Neuronal stem cell (in vitro differentiated cells): ENCODE results near the gene PBRM1.

ENCODE experiments used
- DNase-seq: peaks from one replicate; pipeline ENCODE4 v3.0.0-alpha.2; 2013; ENCODE audit warnings: low spot score
- H2AFZ ChIP-seq: one replicate; pipeline ENCODE4 v1.6.1; 2013; ENCODE audit warnings: mild to moderate bottlenecking, low read length, inconsistent platforms
- H2AK5ac ChIP-seq: 2 replicates; pipeline ENCODE4 v1.6.1; 2013; ENCODE audit warnings: low read depth, mild to moderate bottlenecking, inconsistent platforms, low read length, moderate library complexity, mixed read lengths
- H2BK120ac ChIP-seq: 2 replicates; pipeline ENCODE4 v1.6.1; 2013; ENCODE audit warnings: low read depth, mild to moderate bottlenecking, inconsistent platforms, low read length, moderate library complexity, mixed read lengths
- H2BK12ac ChIP-seq: one replicate; pipeline ENCODE4 v1.6.1; 2013; ENCODE audit warnings: low read length, inconsistent platforms
- H2BK15ac ChIP-seq: 2 replicates; pipeline ENCODE4 v1.6.1; 2013; ENCODE audit warnings: mild to moderate bottlenecking, low read length, inconsistent platforms, mixed read lengths
- H2BK5ac ChIP-seq: one replicate; pipeline ENCODE4 v1.6.1; 2013; ENCODE audit warnings: inconsistent platforms, mild to moderate bottlenecking, low read length, moderate library complexity
- H3K14ac ChIP-seq: one replicate; pipeline ENCODE4 v1.6.1; 2013; ENCODE audit warnings: low read length, inconsistent platforms
- H3K18ac ChIP-seq: 2 replicates; pipeline ENCODE4 v1.6.1; 2013; ENCODE audit warnings: low read length, inconsistent platforms
- H3K23ac ChIP-seq: 2 replicates; pipeline ENCODE4 v1.6.1; 2013; ENCODE audit warnings: low read depth, mild to moderate bottlenecking, mixed read lengths, low read length, inconsistent platforms; ENCODE audit not compliant: poor library complexity
- H3K27ac ChIP-seq: replicated peaks from 3 replicates; pipeline ENCODE4 v1.5.1; 2013; ENCODE audit warnings: low read length, inconsistent platforms
- H3K27me3 ChIP-seq, 3 experiments: 2 replicates each; pipeline ENCODE4 v1.6.1; 2013; ENCODE audit warnings: low read length in 3 of 3, mild to moderate bottlenecking in 2 of 3, inconsistent platforms in 1 of 3, low read depth in 1 of 3, mixed read lengths in 1 of 3, moderate library complexity in 1 of 3; ENCODE audit not compliant: control insufficient read depth in 3 of 3, insufficient read depth in 3 of 3
- H3K36me3 ChIP-seq, 2 donors: replicated peaks in 1 of 2; 2 replicates each; pipeline ENCODE4 v1.6.1; 2013; ENCODE audit warnings: low read length in 2 of 2; ENCODE audit not compliant: control insufficient read depth in 2 of 2, insufficient read depth in 2 of 2
- H3K4ac ChIP-seq: 2 replicates; pipeline ENCODE4 v1.6.1; 2013; ENCODE audit warnings: inconsistent platforms, mild to moderate bottlenecking, low read length, moderate library complexity
- H3K4me1 ChIP-seq, 2 donors: 1 replicate in 1 of 2; 2 replicates in 1 of 2; pipeline ENCODE4 v1.6.1; 2013; ENCODE audit warnings: low read length in 2 of 2, low read depth in 1 of 2; ENCODE audit not compliant: control insufficient read depth in 2 of 2, insufficient read depth in 1 of 2
- H3K4me2 ChIP-seq: one replicate; pipeline ENCODE4 v1.6.1; 2013; ENCODE audit warnings: mild to moderate bottlenecking, low read length, inconsistent platforms; ENCODE audit not compliant: insufficient read depth, poor library complexity, severe bottlenecking
- H3K4me3 ChIP-seq, 2 donors: 2 replicates each; pipeline ENCODE4 v1.5.1; 2013; ENCODE audit warnings: low read length in 2 of 2, mild to moderate bottlenecking in 2 of 2, inconsistent platforms in 1 of 2, moderate library complexity in 1 of 2
- H3K79me1 ChIP-seq: one replicate; pipeline ENCODE4 v1.6.1; 2013; ENCODE audit warnings: low read depth, mild to moderate bottlenecking, inconsistent platforms, low read length, moderate library complexity
- H3K9ac ChIP-seq: one replicate; pipeline ENCODE4 v1.6.1; 2013; ENCODE audit warnings: mild to moderate bottlenecking, low read depth, low read length, inconsistent platforms; ENCODE audit not compliant: poor library complexity
- H3K9me3 ChIP-seq, 2 donors: replicated peaks in 1 of 2; 2 replicates each; pipeline versions ENCODE3 to v1.6.1; 2013; ENCODE audit warnings: low read length in 2 of 2, mild to moderate bottlenecking in 2 of 2, inconsistent platforms in 1 of 2, low read depth in 1 of 2, mixed read lengths in 1 of 2, moderate library complexity in 1 of 2; ENCODE audit not compliant: control insufficient read depth in 2 of 2, insufficient read depth in 1 of 2
- H4K8ac ChIP-seq: one replicate; pipeline ENCODE4 v1.6.1; 2013; ENCODE audit warnings: low read depth, mild to moderate bottlenecking, inconsistent platforms, low read length, moderate library complexity
- H4K91ac ChIP-seq: one replicate; pipeline ENCODE4 v1.6.1; 2013; ENCODE audit warnings: low read length, low read depth, mild to moderate bottlenecking, inconsistent platforms; ENCODE audit not compliant: poor library complexity
- WGBS, 2 donors: extraction: QIAGEN DNeasy Blood & Tissue Kit; methylation state at CpG; one replicate each; pipeline ENCODE4 v1.1.7; 2013; ENCODE audit warnings: missing lambda C conversion rate in 2 of 2, mixed read lengths in 1 of 2; ENCODE audit not compliant: insufficient read length in 2 of 2, insufficient replicate concordance in 1 of 2; ENCODE audit errors: extremely low coverage in 2 of 2; 5-methylcytosine and 5-hydroxymethylcytosine counted together

Gene PBRM1

DNA sequence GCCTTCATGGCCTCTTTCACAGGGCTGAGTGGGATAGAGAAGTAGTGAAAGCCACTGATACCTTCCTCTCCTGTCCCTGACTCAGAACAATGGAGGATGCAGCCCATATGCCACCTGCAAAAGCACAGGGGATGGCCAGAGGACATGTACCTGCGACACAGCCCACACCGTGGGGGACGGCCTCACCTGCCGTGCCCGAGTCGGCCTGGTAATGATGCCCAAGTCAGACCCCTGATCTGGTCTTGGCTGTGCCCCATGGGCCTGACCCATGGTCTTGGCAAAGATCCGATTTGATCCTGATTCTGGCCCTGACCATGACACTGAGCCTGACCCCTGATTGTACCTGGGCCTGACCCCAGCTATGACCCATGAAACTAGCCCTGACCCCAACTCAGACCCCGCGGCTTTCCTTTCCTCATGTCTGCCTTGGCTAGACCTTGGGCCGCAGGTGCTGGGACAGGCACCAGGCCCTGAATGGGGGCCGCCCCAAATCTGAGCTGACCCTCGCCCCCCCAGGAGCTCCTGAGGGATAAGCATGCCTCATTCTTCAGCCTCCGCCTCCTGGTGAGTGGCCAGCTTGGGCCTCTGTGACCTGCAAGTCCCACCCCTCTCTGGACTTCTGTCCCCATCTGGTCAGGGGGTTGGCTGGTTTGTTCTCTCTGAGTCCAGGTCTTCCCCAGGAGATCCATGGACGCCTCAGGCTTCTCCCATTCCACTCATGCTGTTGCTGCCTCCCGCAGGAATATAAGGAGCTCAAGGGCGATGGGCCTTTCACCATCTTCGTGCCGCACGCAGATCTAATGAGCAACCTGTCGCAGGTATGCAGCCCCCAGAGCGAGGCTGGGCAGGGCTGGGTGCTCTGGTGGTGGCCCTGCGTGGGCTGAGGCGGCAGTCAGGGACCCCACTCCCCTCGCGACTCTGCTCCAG, 167.7 kb downstream of the PBRM1 start:
- Histone ChIP-seq H3K9ac (peak overlapping the region; percentile 46), H3K4me1 (peaks cover 0 to 6% of the 10 kb centered on the region in 2 donors), H2BK120ac (peak overlapping the region; percentile 64), H3K27me3 (peaks cover 2 to 38% (median 9%) of the 10 kb centered on the region in 3 experiments), H2BK5ac (no peak overlapping the region), H3K4me3 (peak overlapping the region in 1 of 2 donors; percentile 73), H3K36me3 (peaks cover 2 to 3% of the 10 kb centered on the region in 2 donors), H2AFZ (no peak overlapping the region), H3K23ac (peak overlapping the region; percentile 52), H4K91ac (no peak overlapping the region), H2BK12ac (no peak overlapping the region), H3K4ac (no peak overlapping the region), H3K9me3 (no peaks in the 10 kb centered on the region), H3K79me1 (peaks cover 2% of the 10 kb centered on the region), H3K27ac (no peak overlapping the region), H2BK15ac (peak overlapping the region; percentile 54), H3K18ac (peak overlapping the region; percentile 88), H3K4me2 (peak overlapping the region; percentile 34), H3K14ac (peak overlapping the region; percentile 98), H2AK5ac (peak overlapping the region; percentile 76), H4K8ac (peak overlapping the region; percentile 92)
- no peak for DNase-seq
- WGBS, 2 donors = no CpG with 5 or more reads among the region's 25 CpGs

DNA sequence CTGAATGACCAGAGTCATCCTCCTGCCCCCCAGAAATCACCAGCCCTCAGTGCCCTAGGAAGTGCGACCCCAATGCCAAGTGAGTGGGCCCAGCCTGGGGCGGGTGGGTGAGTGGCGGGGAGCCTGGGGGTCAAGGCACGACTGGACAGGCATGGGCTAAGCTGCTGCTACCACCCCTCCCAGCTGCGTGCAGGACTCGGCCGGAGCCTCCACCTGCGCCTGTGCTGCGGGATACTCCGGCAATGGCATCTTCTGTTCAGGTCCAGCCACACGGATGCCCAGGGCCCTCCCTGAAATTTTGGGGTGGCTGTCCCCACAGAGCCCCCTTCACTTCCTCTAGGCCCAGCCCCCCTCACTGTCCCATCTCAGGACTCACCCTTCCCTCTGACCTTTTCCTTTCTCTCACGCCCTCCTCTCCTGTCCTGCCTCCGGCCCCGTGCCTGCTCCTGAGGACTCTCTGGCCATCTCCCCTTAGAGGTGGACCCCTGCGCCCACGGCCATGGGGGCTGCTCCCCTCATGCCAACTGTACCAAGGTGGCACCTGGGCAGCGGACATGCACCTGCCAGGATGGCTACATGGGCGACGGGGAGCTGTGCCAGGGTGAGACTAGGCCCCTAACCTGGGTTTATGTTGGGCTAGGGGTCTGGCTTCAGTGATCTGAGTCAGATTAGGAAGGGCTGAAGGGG, 169.1 kb downstream of the PBRM1 start:
- Histone ChIP-seq H3K18ac (peak overlapping the region; percentile 64), H2BK120ac (no peak overlapping the region), H2AK5ac (peak overlapping the region; percentile 61), H3K9ac (no peak overlapping the region), H3K27ac (no peak overlapping the region), H2BK5ac (no peak overlapping the region), H3K79me1 (no peaks in the 10 kb centered on the region), H4K91ac (no peak overlapping the region), H4K8ac (no peak overlapping the region), H3K4me2 (no peak overlapping the region), H3K4ac (peak overlapping the region; percentile 66), H3K14ac (no peak overlapping the region), H3K4me3 (no peak overlapping the region), H2BK12ac (peak overlapping the region; percentile 73), H2AFZ (no peak overlapping the region), H3K4me1 (peaks cover 0 to 6% of the 10 kb centered on the region in 2 donors), H3K9me3 (no peaks in the 10 kb centered on the region), H3K36me3 (no peaks in the 10 kb centered on the region), H3K27me3 (peaks cover 2 to 50% (median 9%) of the 10 kb centered on the region in 3 experiments), H3K23ac (no peak overlapping the region), H2BK15ac (peak overlapping the region; percentile 3)
- no CpG with 5 or more reads among the region's 19 CpGs for WGBS, 2 donors
- no peak for DNase-seq

DNA sequence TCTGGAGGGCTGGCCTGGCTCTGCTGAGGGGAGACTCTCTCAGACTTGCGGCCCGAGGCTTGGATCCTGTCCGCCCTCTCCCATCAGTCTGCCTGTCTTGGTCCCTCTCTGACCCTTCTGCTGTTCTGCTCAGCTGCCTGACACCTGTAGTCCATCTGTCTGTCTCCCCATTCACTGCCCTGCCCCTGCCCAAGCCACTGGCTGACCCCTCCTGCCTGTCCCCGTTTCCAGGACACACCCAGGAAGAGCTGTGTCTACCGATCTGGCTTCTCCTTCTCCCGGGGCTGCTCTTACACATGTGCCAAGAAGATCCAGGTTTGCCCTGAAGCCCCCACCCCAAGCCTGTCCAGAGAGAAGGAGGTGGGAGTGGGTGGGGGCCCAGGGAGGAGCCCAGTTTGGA, 170.5 kb downstream of the PBRM1 start:
- Histone ChIP-seq H2BK120ac (no peak overlapping the region), H3K14ac (no peak overlapping the region), H3K4ac (peak overlapping the region; percentile 15), H3K27ac (no peak overlapping the region), H4K8ac (no peak overlapping the region), H4K91ac (no peak overlapping the region), H3K23ac (peak overlapping the region; percentile 51), H3K9ac (no peak overlapping the region), H3K27me3 (peaks cover 2 to 65% (median 9%) of the 10 kb centered on the region in 3 experiments), H2AK5ac (no peak overlapping the region), H3K18ac (peak overlapping the region; percentile 41), H3K79me1 (no peaks in the 10 kb centered on the region), H2AFZ (peak overlapping the region; percentile 9), H2BK12ac (no peak overlapping the region), H3K4me1 (peaks cover 0 to 6% of the 10 kb centered on the region in 2 donors), H3K36me3 (no peaks in the 10 kb centered on the region), H2BK15ac (no peak overlapping the region), H3K4me2 (no peak overlapping the region), H3K9me3 (no peaks in the 10 kb centered on the region), H2BK5ac (no peak overlapping the region), H3K4me3 (no peak overlapping the region)
- DNase-seq = no peak
- no CpG with 5 or more reads among the region's 6 CpGs for WGBS, 2 donors

DNA sequence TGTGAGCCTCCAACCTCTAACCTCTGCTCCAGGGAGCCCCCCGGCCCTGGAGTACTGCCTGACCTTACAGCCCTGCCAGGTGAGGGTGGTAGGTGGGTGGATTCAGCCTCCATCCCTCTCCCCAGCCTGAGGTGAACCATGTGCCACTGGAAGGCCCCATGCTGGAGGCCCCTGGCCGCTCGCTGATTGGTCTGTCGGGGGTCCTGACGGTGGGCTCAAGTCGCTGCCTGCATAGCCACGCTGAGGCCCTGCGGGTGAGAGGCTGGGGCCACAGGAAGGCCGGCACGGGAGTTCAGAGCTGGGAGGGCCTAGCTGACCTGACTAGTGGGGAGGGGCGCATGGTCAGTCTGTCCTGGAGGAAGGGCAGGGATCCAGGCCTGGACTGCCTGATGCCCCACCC, 171.1 kb downstream of the PBRM1 start:
- H3K27me3 ChIP-seq = peaks cover 2 to 69% (median 9%) of the 10 kb centered on the region in 3 experiments
- H3K9ac ChIP-seq = no peak overlapping the region
- H3K18ac ChIP-seq = peak overlapping the region; percentile 3
- no CpG with 5 or more reads among the region's 11 CpGs for WGBS, 2 donors
- H3K9me3 ChIP-seq = no peaks in the 10 kb centered on the region
- no peak overlapping the region for H2BK120ac ChIP-seq
- no peak overlapping the region for H3K27ac ChIP-seq
- peak overlapping the region; percentile 97 for H2AK5ac ChIP-seq
- H4K8ac ChIP-seq = no peak overlapping the region
- H3K79me1 ChIP-seq = no peaks in the 10 kb centered on the region
- H3K36me3 ChIP-seq = no peaks in the 10 kb centered on the region
- no peak overlapping the region for H2BK12ac ChIP-seq
- H3K4me1 ChIP-seq = peaks cover 0 to 6% of the 10 kb centered on the region in 2 donors
- no peak overlapping the region for H3K4me2 ChIP-seq
- DNase-seq = no peak
- H3K4ac ChIP-seq = no peak overlapping the region
- no peak overlapping the region for H3K4me3 ChIP-seq
- no peak overlapping the region for H4K91ac ChIP-seq
- no peak overlapping the region for H2AFZ ChIP-seq
- H3K14ac ChIP-seq = no peak overlapping the region
- H3K23ac ChIP-seq = peak overlapping the region; percentile 51
- H2BK5ac ChIP-seq = no peak overlapping the region
- H2BK15ac ChIP-seq = no peak overlapping the region
